Left cardiac atrium (tissue), 4 donors: ENCODE results near the gene CACNB4. TPM values are rescaled to one million over a fixed set of nuclear protein-coding genes. Genes with fewer than 3 reads are reported as not detected.
A peak's percentile ranks its signal among the peaks of the same experiment; 100 is the strongest.
"Not testable (repeated sequence)": the region's sequence is repeated elsewhere in the genome, so short reads cannot be mapped to it uniquely, and the experiment has no call there.

ENCODE experiments used
- ATAC-seq, 2 donors: fragments of 200-7000 bp; cut with Tn5 transposase; one replicate each; pipeline ENCODE4 v1.9.1; 2020; ENCODE audit warnings: mild to moderate bottlenecking in 2 of 2, moderate library complexity in 2 of 2
- DNase-seq: peaks from one replicate; pipeline ENCODE4 v3.0.0-alpha.2; 2020
- intact Hi-C, 2 donors: fragments of 100-400 bp; cut with DNase I; formaldehyde crosslinking; loops; one replicate each; pipeline versions ENCODE4 v1.14.1 to v1.15.1; 2022 to 2023
- long read RNA-seq: library from polyadenylated mRNA; unstranded; transcript quantifications from one replicate; pipeline ENCODE4 v2.0.0, GENCODE V29; 2021
- total RNA-seq, 2 donors: library from RNA; stranded (reverse); fragmentation: NEBNext Ultra II Directional; extraction: Animal tissue kit (Norgen Biotek cat#: 25700); gene quantifications; one replicate each; pipeline ENCODE4 v1.2.1, GENCODE V29; 2021
- donor health status: DM: no; HTN: yes; CAD: no.
- donor health status: DM: no; HTN: yes; CAD: no; lungs with severe emphysema.
- donor health status: DM: yes; HTN: yes; CAD: no.
- donor health status: Dilated cardiomyopathy.

CACNB4 gene
- under 1 TPM; 0.32 to 0.71 TPM for total RNA-seq
- long read RNA-seq = 0 reads

GRCh38 chr2:152098496-152099366, at the start of gene CACNB4:
Gene CACNB4 (minus strand): TSS chr2:152099044.
- DNase-seq (peak; percentile 27), ATAC-seq (peak; percentile 53 to 60)
- intact Hi-C loops = no loop called here

- intact Hi-C loops = no loop called here
- DNase-seq (no peak), ATAC-seq (peak; percentile 23 to 84)
Observed at GRCh38 chr2:152134488-152135280, 35.8 kb upstream of the CACNB4 start.

GRCh38 chr2:152132306-152132705, 33.5 kb upstream of the CACNB4 start:
- intact Hi-C loops = no loop called here
- DNase-seq (no peak), ATAC-seq (no peak)

- intact Hi-C loops = no loop called here
- ATAC-seq (no peak), DNase-seq (no peak)
Observed at GRCh38 chr2:152127628-152128027, 28.8 kb upstream of the CACNB4 start.

- intact Hi-C loops = no loop called here
- no peak for ATAC-seq
- no peak for DNase-seq
Observed at GRCh38 chr2:152126664-152127063, 27.8 kb upstream of the CACNB4 start.

- DNase-seq = no peak
- intact Hi-C loops = no loop called here
- no peak for ATAC-seq
Observed at GRCh38 chr2:152122161-152122560, 23.3 kb upstream of the CACNB4 start.

GRCh38 chr2:152120430-152120829, 21.6 kb upstream of the CACNB4 start:
- DNase-seq = no peak
- intact Hi-C loops = no loop called here
- ATAC-seq = no peak

GRCh38 chr2:152115952-152116351, 17.1 kb upstream of the CACNB4 start:
- ATAC-seq (no peak), DNase-seq (no peak)
- intact Hi-C loops = loop anchor here in 1 of 2 donors (10.0 kb wide), 1 partner anchor 71 kb away; no protein-coding TSS in a partner anchor

- DNase-seq (no peak), ATAC-seq (no peak)
- intact Hi-C loops = loop anchor here in 1 of 2 donors (10.0 kb wide), 1 partner anchor 70 kb away; no protein-coding TSS in a partner anchor
Observed at GRCh38 chr2:152114366-152114765, 15.5 kb upstream of the CACNB4 start.

- DNase-seq, ATAC-seq, intact Hi-C loops: not testable (repeated sequence)
Observed at GRCh38 chr2:152107140-152107539, 8.3 kb upstream of the CACNB4 start.

- no peak for ATAC-seq
- intact Hi-C loops = no loop called here
- DNase-seq = no peak
Observed at GRCh38 chr2:152106464-152106863, 7.6 kb upstream of the CACNB4 start.

GRCh38 chr2:152103271-152103670, 4.4 kb upstream of the CACNB4 start:
- DNase-seq (no peak), ATAC-seq (no peak)
- intact Hi-C loops = no loop called here

GRCh38 chr2:152100961-152101360, 2.1 kb upstream of the CACNB4 start:
- ATAC-seq = no peak

GRCh38 chr2:152099367-152100050, 665 bp upstream of the CACNB4 start:
- DNase-seq (no peak), ATAC-seq (peak; percentile 24 to 27)
- intact Hi-C loops = no loop called here

More at GRCh38 chr2:152100961-152101360, 2.1 kb upstream of the CACNB4 start:
- intact Hi-C loops = no loop called here
- DNase-seq = no peak

GRCh38 chr2:152097801-152098495, 896 bp downstream of the CACNB4 start:
- DNase-seq (peak; percentile 28), ATAC-seq (peak; percentile 78 to 84)
- intact Hi-C loops = no loop called here

- DNase-seq (no peak), ATAC-seq (peak in 1 of 2 donors; percentile 52)
- intact Hi-C loops = no loop called here
Observed at GRCh38 chr2:152097290-152097800, 1.5 kb downstream of the CACNB4 start.

- intact Hi-C loops = no loop called here
- DNase-seq = no peak
- no peak for ATAC-seq
Observed at GRCh38 chr2:152095146-152095545, 3.7 kb downstream of the CACNB4 start.

- DNase-seq (no peak), ATAC-seq (no peak)
- intact Hi-C loops = no loop called here
Observed at GRCh38 chr2:152094014-152094413, 4.8 kb downstream of the CACNB4 start.

- DNase-seq = no peak
- intact Hi-C loops = no loop called here
- ATAC-seq = no peak
Observed at GRCh38 chr2:152093464-152093863, 5.4 kb downstream of the CACNB4 start.
